ENCODE data around the gene NOL9. TPM values are rescaled to one million over a fixed set of nuclear protein-coding genes. Genes with fewer than 3 reads are reported as not detected.

NOL9 gene
- total RNA-seq, 4 donors from 2014 or later = 19.4 to 33.6 (median 27.5) TPM

DNA sequence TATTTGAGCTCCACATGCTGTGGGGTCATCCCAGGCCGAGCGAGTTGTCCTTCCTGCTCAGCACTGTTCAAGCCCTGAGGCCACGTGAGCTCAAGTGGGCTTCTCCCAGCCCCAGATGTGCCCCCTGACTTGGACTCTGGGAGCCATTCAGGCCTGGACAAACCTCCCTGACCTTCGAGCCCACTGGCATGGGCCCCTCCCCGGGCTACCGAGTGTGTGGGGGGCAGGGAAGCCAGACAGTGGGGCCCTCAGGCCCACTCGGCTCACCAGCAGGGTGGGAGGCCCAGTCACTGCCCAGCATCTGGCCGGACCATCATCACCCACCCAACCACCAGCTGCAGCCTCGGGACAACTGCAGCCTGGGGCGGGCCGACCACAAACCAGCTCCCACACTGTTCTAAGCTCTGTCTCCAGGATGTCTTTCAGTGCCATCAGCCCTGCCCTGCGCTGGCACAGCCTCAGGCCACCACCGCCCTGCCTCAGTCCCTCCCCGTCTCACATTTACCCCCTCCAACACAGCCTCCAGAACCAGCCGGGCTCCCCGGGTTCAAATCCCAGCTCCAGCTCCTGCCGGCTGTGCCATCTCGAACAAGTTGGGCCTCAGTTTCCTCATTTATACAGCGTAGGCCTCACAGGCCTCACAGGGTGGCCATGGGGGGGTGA lies 41.9 kb downstream of the NOL9 start:
- TF ChIP-seq POLR2AphosphoS5 (IDR thresholded peaks at IDR 0.05) = no peak
- TF ChIP-seq CTCF (IDR thresholded peaks at IDR 0.05) = no peak
- TF ChIP-seq EP300 (IDR thresholded peaks at IDR 0.05) = no peak
- no peak for TF ChIP-seq POLR2A (IDR thresholded peaks at IDR 0.05)
- H3K27ac ChIP-seq = no peak overlapping the region
- 72% methylated on average over 17 of the region's 19 CpGs for WGBS

GRCh38 chr1:6511561-6512244 lies 42.6 kb downstream of the NOL9 start:
- DNase-seq (ENCODE audit: low spot score in 2 of 2) = no peak
- H3K9me3 ChIP-seq = no peaks in the 10 kb centered on the region
- 84% methylated on average over 12 of the region's 16 CpGs for WGBS
- no peak for TF ChIP-seq POLR2A (IDR thresholded peaks at IDR 0.05)
- no peak for TF ChIP-seq EP300 (IDR thresholded peaks at IDR 0.05)
- no peak for TF ChIP-seq POLR2AphosphoS5 (IDR thresholded peaks at IDR 0.05)
- TF ChIP-seq CTCF (IDR thresholded peaks at IDR 0.05) = no peak
- no peaks in the 10 kb centered on the region for H3K36me3 ChIP-seq
- no peak overlapping the region for H3K4me3 ChIP-seq
- H3K27ac ChIP-seq = no peak overlapping the region
- H3K27me3 ChIP-seq = no peaks in the 10 kb centered on the region
- no peaks in the 10 kb centered on the region for H3K4me1 ChIP-seq

More for the DNA sequence above, 41.9 kb downstream of the NOL9 start:
- no peak overlapping the region for H3K4me3 ChIP-seq
- H3K9me3 ChIP-seq = no peaks in the 10 kb centered on the region
- no peak for DNase-seq (ENCODE audit: low spot score in 2 of 2)
- no peaks in the 10 kb centered on the region for H3K36me3 ChIP-seq
- no peaks in the 10 kb centered on the region for H3K27me3 ChIP-seq
- no peaks in the 10 kb centered on the region for H3K4me1 ChIP-seq

DNA sequence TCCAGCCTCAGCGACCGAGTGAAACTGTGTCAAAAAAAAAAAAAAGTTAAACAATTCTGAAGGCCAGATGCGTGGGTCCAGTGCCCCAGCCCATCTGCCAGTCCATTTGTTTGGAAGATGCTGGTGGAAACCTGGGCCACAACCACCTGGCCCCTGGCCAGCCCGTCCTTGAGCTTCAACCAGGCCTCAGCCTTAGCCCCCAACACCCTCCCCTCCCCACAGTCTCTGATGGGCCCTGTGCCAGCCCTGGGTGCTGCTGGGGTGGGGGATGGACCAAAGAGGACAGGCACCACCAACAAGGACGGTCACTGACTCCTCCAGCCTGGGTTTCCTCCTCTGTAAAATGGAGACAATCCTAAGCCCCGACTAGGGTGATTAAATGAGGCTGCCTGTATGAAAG lies 43.3 kb downstream of the NOL9 start:
- no peak overlapping the region for H3K4me3 ChIP-seq
- no peak overlapping the region for H3K27ac ChIP-seq
- no peaks in the 10 kb centered on the region for H3K9me3 ChIP-seq
- TF ChIP-seq POLR2AphosphoS5 (IDR thresholded peaks at IDR 0.05) (no peak), EP300 (IDR thresholded peaks at IDR 0.05) (no peak), CTCF (IDR thresholded peaks at IDR 0.05) (no peak)
- 89% methylated on average over 4 of the region's 6 CpGs for WGBS
- no peak for DNase-seq (ENCODE audit: low spot score in 2 of 2)
- no peaks in the 10 kb centered on the region for H3K4me1 ChIP-seq
- no peaks in the 10 kb centered on the region for H3K27me3 ChIP-seq
- no peaks in the 10 kb centered on the region for H3K36me3 ChIP-seq

DNA sequence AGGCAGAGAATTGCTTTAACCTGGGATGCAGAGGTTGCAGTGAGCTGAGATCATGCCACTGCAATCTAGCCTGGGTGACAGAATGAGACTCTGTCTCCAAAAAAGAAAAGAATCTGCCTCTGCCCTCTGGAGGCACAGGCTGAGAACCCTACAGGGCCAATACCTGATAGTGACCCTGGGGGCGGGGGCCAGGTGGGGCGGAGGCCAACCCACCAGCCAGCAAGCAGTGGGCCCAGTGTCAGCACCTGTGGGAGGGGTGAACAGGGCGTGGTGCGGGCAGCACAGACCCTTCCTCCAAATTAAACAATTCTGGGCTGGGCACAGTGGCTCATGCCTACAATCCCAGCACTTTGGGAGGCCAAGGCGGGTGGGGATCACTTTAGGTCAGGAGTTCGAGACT lies 43.8 kb downstream of the NOL9 start:
- no peaks in the 10 kb centered on the region for H3K27me3 ChIP-seq
- H3K27ac ChIP-seq = no peak overlapping the region
- WGBS = 100% methylated on average over 2 of the region's 6 CpGs
- no peak for TF ChIP-seq POLR2A (IDR thresholded peaks at IDR 0.05)
- no peak for TF ChIP-seq CTCF (IDR thresholded peaks at IDR 0.05)
- TF ChIP-seq EP300 (IDR thresholded peaks at IDR 0.05) = no peak
- TF ChIP-seq POLR2AphosphoS5 (IDR thresholded peaks at IDR 0.05) = no peak
- no peak overlapping the region for H3K4me3 ChIP-seq
- no peak for DNase-seq (ENCODE audit: low spot score in 2 of 2)
- no peaks in the 10 kb centered on the region for H3K36me3 ChIP-seq
- no peaks in the 10 kb centered on the region for H3K9me3 ChIP-seq
- no peaks in the 10 kb centered on the region for H3K4me1 ChIP-seq

GRCh38 chr1:6509919-6510291 lies 44.4 kb downstream of the NOL9 start:
- Histone ChIP-seq H3K4me3 (no peak overlapping the region), H3K4me1 (no peaks in the 10 kb centered on the region), H3K27ac (no peak overlapping the region), H3K9me3 (no peaks in the 10 kb centered on the region), H3K27me3 (no peaks in the 10 kb centered on the region), H3K36me3 (no peaks in the 10 kb centered on the region)
- no peak for DNase-seq (ENCODE audit: low spot score in 2 of 2)
- TF ChIP-seq POLR2A (IDR thresholded peaks at IDR 0.05) (no peak), EP300 (IDR thresholded peaks at IDR 0.05) (no peak), CTCF (IDR thresholded peaks at IDR 0.05) (no peak), POLR2AphosphoS5 (IDR thresholded peaks at IDR 0.05) (no peak)
- no CpG with 5 or more reads among the region's 10 CpGs for WGBS
